Dermis microvascular lymphatic vessel endothelial cell (primary cell): Measurements from ENCODE around the gene ID4. TPM values are rescaled to one million over a fixed set of nuclear protein-coding genes. Genes with fewer than 3 reads are reported as not detected.
"Not testable (repeated sequence)": the region's sequence is repeated elsewhere in the genome, so short reads cannot be mapped to it uniquely, and the experiment has no call there.

Experiments used
- DNase-seq, 2 donors: peaks; one replicate each; pipeline versions ENCODE4 v3.0.0 to v3.0.0-alpha.2; 2010; ENCODE audit warnings: low read depth in 2 of 2
- total RNA-seq: library from RNA; depleted of rRNA; stranded (reverse); fragments of >200 nt; gene quantifications from 2 replicates; pipeline ENCODE4 v1.2.1, GENCODE V29; 2014

Gene ID4
- total RNA-seq, 1 donor from 2014 or later: under 0.01 TPM

- DNase-seq: no peak
Measured at GRCh38 chr6:19831358-19831757, 5.8 kb upstream of the ID4 start.

- DNase-seq: no peak
Measured at GRCh38 chr6:19833947-19834346, 3.2 kb upstream of the ID4 start.

GRCh38 chr6:19834858-19835257 lies 2.3 kb upstream of the ID4 start:
- no peak for DNase-seq

- no peak for DNase-seq
Measured at GRCh38 chr6:19835605-19836004, 1.6 kb upstream of the ID4 start.

- DNase-seq: peak in 1 of 2 donors; percentile 30
Measured at GRCh38 chr6:19837511-19838441, 606 bp downstream of the ID4 start.

- no peak for DNase-seq
Measured at GRCh38 chr6:19838442-19839236, 1.5 kb downstream of the ID4 start.

- DNase-seq: no peak
Measured at GRCh38 chr6:19839237-19839546, 2.0 kb downstream of the ID4 start.

- no peak for DNase-seq
Measured at GRCh38 chr6:19839788-19840187, 2.6 kb downstream of the ID4 start.

- DNase-seq: no peak
Measured at GRCh38 chr6:19841181-19841580, 4.0 kb downstream of the ID4 start.

- no peak for DNase-seq
Measured at GRCh38 chr6:19842030-19842615, 5.0 kb downstream of the ID4 start.

- DNase-seq: no peak
Measured at GRCh38 chr6:19844689-19845088, 7.5 kb downstream of the ID4 start.

- no peak for DNase-seq
Measured at GRCh38 chr6:19845266-19846041, 8.3 kb downstream of the ID4 start.

GRCh38 chr6:19848465-19849029 lies 11.4 kb downstream of the ID4 start:
- no peak for DNase-seq

- DNase-seq: no peak
Measured at GRCh38 chr6:19849196-19849595, 12.0 kb downstream of the ID4 start.

GRCh38 chr6:19849755-19850154 lies 12.6 kb downstream of the ID4 start:
- no peak for DNase-seq

- DNase-seq: peak; percentile 43 to 56
Measured at GRCh38 chr6:19851241-19852089, 14.3 kb downstream of the ID4 start.

GRCh38 chr6:19852090-19852457 lies 14.9 kb downstream of the ID4 start:
- DNase-seq: no peak

- no peak for DNase-seq
Measured at GRCh38 chr6:19852927-19853326, 15.8 kb downstream of the ID4 start.

- not testable (repeated sequence) for DNase-seq
Measured at GRCh38 chr6:19854421-19855015, 17.3 kb downstream of the ID4 start.

- no peak for DNase-seq
Measured at GRCh38 chr6:19855536-19855935, 18.4 kb downstream of the ID4 start.
